ENCODE data around the gene MZT2B. TPM values are rescaled to one million over a fixed set of nuclear protein-coding genes. Genes with fewer than 3 reads are reported as not detected.
"Not testable (repeated sequence)": the region's sequence is repeated elsewhere in the genome, so short reads cannot be mapped to it uniquely, and the experiment has no call there.

Gene MZT2B
- total and polyA plus RNA-seq, 2 of the 8 experiments (the other 6 are each of a cell fraction or from before 2014, with no cell fraction given) = 90.3 to 151 TPM

DNA sequence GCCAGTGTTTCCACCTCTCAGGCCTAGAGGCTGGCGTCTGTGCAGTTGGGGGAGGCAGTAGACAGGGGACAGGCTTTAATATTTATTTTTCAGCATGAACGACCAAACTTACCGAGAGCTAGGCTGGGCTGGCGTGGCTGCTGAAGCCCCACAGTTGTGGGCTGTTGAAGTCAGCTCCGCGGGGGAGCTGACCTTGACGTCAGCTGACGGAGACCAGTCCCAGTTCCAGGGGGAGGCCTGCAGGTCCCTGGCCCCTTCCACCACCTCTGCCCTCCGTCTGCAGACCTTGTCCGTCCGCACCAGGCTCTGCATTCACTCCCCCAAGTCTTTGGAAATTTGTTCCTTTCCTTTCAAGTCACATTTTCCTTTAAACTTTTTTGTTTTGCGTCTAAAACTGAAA, 49.6 kb downstream of the MZT2B start (continued):
- no peak for TF ChIP-seq YY1 (IDR thresholded peaks at IDR 0.05; ENCODE audit: low read depth, low read length)
- TF ChIP-seq, protein P1, sequence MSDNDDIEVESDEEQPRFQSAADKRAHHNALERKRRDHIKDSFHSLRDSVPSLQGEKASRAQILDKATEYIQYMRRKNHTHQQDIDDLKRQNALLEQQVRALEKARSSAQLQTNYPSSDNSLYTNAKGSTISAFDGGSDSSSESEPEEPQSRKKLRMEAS (IDR thresholded peaks at IDR 0.05) = no peak
- no peak for TF ChIP-seq HDAC2 (IDR thresholded peaks at IDR 0.05; ENCODE audit: borderline replicate concordance in 1 of 2, low read depth in 2 of 2, low read length in 2 of 2)
- TF ChIP-seq, protein P2, sequence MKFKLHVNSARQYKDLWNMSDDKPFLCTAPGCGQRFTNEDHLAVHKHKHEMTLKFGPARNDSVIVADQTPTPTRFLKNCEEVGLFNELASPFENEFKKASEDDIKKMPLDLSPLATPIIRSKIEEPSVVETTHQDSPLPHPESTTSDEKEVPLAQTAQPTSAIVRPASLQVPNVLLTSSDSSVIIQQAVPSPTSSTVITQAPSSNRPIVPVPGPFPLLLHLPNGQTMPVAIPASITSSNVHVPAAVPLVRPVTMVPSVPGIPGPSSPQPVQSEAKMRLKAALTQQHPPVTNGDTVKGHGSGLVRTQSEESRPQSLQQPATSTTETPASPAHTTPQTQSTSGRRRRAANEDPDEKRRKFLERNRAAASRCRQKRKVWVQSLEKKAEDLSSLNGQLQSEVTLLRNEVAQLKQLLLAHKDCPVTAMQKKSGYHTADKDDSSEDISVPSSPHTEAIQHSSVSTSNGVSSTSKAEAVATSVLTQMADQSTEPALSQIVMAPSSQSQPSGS (IDR thresholded peaks at IDR 0.05; ENCODE audit: low read length) = no peak

- FAIRE-seq; DNase-seq (ENCODE audit: low read depth in 1 of 2, low spot score in 2 of 2): not testable (repeated sequence)
Measured at GRCh38 chr2:130233066-130233465, 51.0 kb downstream of the MZT2B start.

More at GRCh38 chr2:130233066-130233465, 51.0 kb downstream of the MZT2B start:
- H2BK12ac ChIP-seq (ENCODE audit: low read depth, low read length); H3K18ac ChIP-seq (ENCODE audit: extremely low read depth, low read length); H2BK20ac ChIP-seq (ENCODE audit: low read length); H3K23me2 ChIP-seq (ENCODE audit: low read depth, low read length); H3K79me1 ChIP-seq (ENCODE audit: low read depth, low read length); H3K14ac ChIP-seq (ENCODE audit: insufficient read length); CTCF ChIA-PET (ENCODE audit: partially characterized antibody); H3K27me3 ChIP-seq (replicated peaks in 1 of 4; ENCODE audit: control insufficient read depth in 3 of 4, extremely low read depth in 1 of 4, insufficient read depth in 3 of 4, low read length in 3 of 4); H3K4me1 ChIP-seq (replicated peaks in 1 of 4; ENCODE audit: control insufficient read depth in 3 of 4, insufficient read depth in 4 of 4, low read length in 3 of 4); H2BK120ac ChIP-seq (replicated peaks; ENCODE audit: low read depth, low read length); H3K4ac ChIP-seq (replicated peaks; ENCODE audit: insufficient read length, low read depth, low read length); H3K4me3 ChIP-seq (ENCODE audit: extremely low read depth in 1 of 4, insufficient read depth in 2 of 4, low read depth in 3 of 4, low read length in 4 of 4); H3K79me2 ChIP-seq (ENCODE audit: control insufficient read depth in 1 of 2, insufficient read depth in 2 of 2, low read length in 2 of 2); H4K5ac ChIP-seq (ENCODE audit: insufficient read length, low read depth, low read length); H3K23ac ChIP-seq (ENCODE audit: insufficient read length); H4K20me1 ChIP-seq (replicated peaks in 1 of 2; ENCODE audit: control insufficient read depth in 1 of 2, insufficient read depth in 2 of 2, low read length in 2 of 2); H2BK5ac ChIP-seq (ENCODE audit: low read depth, low read length); H3K9ac ChIP-seq (replicated peaks in 1 of 4; ENCODE audit: extremely low read depth in 1 of 4, low read depth in 3 of 4, low read length in 3 of 4); H4K91ac ChIP-seq (replicated peaks; ENCODE audit: insufficient read length, low read length); H2BK15ac ChIP-seq (ENCODE audit: low read length); H3K56ac ChIP-seq (replicated peaks; ENCODE audit: insufficient read length, low read depth, low read length); H3K27ac ChIP-seq (ENCODE audit: low read depth, low read length); H2AFZ ChIP-seq (ENCODE audit: low read length); H4K8ac ChIP-seq (ENCODE audit: extremely low read depth, insufficient read depth, low read length); H3K36me3 ChIP-seq (ENCODE audit: control insufficient read depth in 2 of 4, insufficient read depth in 4 of 4, low read length in 3 of 4); POLR2A ChIA-PET (ENCODE audit: partially characterized antibody); H3K9me3 ChIP-seq (ENCODE audit: insufficient read depth in 2 of 2, low read depth in 1 of 2, low read length in 1 of 2); H2AK5ac ChIP-seq (ENCODE audit: low read depth, low read length); H3K4me2 ChIP-seq (ENCODE audit: insufficient read depth in 1 of 2, low read depth in 2 of 2, low read length in 2 of 2): not testable (repeated sequence)
- 90% methylated on average over 2 of the region's 2 CpGs; no CpG with 5 or more reads in 1 of the 2 experiments for WGBS, 2 experiments (ENCODE audit: extremely low coverage in 1 of 2, insufficient coverage in 1 of 2, insufficient read length in 1 of 2, insufficient replicate concordance in 2 of 2, low coverage in 1 of 2, low lambda C conversion rate in 2 of 2, missing lambda C conversion rate in 1 of 2)

All from H1 (cell line).